Left ventricle myocardium superior (tissue), 1 donor: ENCODE measurements around the gene MAT2A. TPM values are rescaled to one million over a fixed set of nuclear protein-coding genes. Genes with fewer than 3 reads are reported as not detected.

Source experiments
- ATAC-seq: fragments of 200-7000 bp; cut with Tn5 transposase; one replicate; pipeline ENCODE4 v1.9.1; 2020; ENCODE audit warnings: mild to moderate bottlenecking, moderate library complexity
- DNase-seq: peaks from one replicate; pipeline ENCODE4 v3.0.0-alpha.2; 2020
- intact Hi-C: fragments of 100-400 bp; cut with micrococcal nuclease; formaldehyde crosslinking; loops from one replicate; pipeline ENCODE4 v1.11.0; 2022
- total RNA-seq: library from RNA; stranded (reverse); fragmentation: NEBNext Ultra II Directional; extraction: Animal tissue kit (Norgen Biotek cat#: 25700); gene quantifications from one replicate; pipeline ENCODE4 v1.2.1, GENCODE V29; 2021
- donor health status: DM: no; HTN: yes; CAD: no; lungs with severe emphysema.

Gene MAT2A
- total RNA-seq, 1 donor from 2014 or later: 130 TPM

- ATAC-seq: no peak
- intact Hi-C loops: no loop called here
- no peak for DNase-seq
Measured at GRCh38 chr2:85564144-85564563, 25.2 kb downstream of the MAT2A start.

DNA sequence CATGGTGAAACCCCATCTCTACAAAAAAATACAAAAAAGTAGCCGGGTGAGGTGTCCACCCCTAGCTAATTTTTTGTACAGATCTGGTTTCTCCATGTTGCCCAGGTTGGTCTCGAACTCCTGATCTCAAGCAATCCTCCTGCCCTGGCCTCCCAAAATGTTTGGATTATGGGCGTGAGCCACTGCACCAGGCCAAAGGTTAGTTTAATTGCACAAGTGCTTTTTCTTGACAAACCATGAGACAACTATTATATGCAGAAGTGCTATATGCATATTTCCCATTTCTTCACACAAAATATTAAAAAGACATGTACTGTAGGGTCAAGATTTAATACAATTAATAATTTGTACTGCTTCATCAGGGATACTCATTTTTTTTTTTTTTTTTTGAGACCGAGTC, 27.3 kb downstream of the MAT2A start:
- no peak for ATAC-seq
- intact Hi-C loops: no loop called here
- no peak for DNase-seq

DNA sequence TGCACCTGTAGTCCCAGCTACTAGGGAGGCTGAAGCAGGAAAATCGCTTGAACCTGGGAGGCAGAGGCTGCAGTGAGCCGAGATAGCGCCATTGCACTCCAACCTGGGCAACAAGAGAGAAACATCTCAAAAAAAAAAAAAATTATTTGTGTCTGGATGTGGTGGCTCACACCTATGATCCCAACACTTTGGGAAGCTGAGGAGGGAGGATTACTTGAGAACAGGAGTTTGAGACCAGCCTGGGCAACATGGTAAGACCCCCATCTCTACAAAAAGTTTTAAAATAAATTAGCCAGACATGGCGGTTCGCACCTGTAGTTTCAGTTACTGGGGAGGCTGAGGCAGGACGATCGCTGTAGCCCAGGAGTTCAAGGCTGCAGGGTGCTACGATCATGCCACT, 36.8 kb downstream of the MAT2A start:
- ATAC-seq: no peak
- intact Hi-C loops: no loop called here
- no peak for DNase-seq

DNA sequence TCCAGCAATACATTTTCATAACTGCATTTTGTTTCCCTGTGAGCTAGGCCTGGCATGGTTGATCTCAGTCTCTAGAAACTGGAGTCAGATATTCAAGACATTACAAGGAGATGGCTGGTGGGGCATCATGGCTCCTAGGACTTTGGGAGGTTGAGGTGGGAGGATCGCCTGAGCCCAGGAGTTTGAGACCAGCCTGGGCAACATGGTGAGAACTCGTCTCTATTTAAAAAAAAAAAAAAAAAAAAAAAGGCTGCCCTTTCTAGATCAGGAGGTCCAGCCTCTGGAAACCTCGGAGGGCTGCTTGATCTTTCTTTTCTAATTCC, 38.1 kb downstream of the MAT2A start:
- DNase-seq (no peak), ATAC-seq (no peak)
- intact Hi-C loops: no loop called here

GRCh38 chr2:85577386-85578242, 38.6 kb downstream of the MAT2A start, which contains the start of gene VAMP8:
VAMP8 (plus strand) TSS chr2:85577586; CDS start chr2:85577647, 61 bp downstream.
- peak; percentile 52 for DNase-seq
- intact Hi-C loops: no loop called here
- ATAC-seq: peak; percentile 49

GRCh38 chr2:85578243-85579180, 39.5 kb downstream of the MAT2A start:
- intact Hi-C loops: no loop called here
- DNase-seq: peak; percentile 74
- peak; percentile 68 for ATAC-seq

GRCh38 chr2:85579266-85579935, 40.4 kb downstream of the MAT2A start:
- intact Hi-C loops: no loop called here
- ATAC-seq (peak; percentile 31), DNase-seq (peak; percentile 44)

- intact Hi-C loops: no loop called here
- DNase-seq (no peak), ATAC-seq (no peak)
Measured at GRCh38 chr2:85580206-85580605, 41.2 kb downstream of the MAT2A start.

DNA sequence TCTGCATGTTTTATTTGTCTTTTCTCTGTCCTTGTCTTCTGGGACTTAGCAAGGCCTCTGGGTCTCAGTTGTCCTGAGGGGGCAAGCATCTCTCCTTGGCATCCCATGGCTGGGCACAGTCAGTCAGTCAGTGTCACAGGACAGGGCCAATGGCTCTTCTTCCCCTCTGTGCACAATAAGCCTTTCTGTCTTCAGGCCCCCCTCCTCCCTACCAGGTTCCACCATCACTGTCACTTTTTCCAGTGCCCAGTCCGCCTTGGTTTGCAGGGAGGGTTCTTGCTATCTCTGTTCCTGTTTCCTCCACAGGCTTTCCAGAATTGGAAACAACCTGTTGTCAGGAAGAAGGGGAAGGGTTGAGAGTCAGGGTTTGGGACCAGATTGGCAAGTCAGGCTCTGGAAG, 43.5 kb downstream of the MAT2A start:
- intact Hi-C loops: no loop called here
- ATAC-seq (no peak), DNase-seq (no peak)

DNA sequence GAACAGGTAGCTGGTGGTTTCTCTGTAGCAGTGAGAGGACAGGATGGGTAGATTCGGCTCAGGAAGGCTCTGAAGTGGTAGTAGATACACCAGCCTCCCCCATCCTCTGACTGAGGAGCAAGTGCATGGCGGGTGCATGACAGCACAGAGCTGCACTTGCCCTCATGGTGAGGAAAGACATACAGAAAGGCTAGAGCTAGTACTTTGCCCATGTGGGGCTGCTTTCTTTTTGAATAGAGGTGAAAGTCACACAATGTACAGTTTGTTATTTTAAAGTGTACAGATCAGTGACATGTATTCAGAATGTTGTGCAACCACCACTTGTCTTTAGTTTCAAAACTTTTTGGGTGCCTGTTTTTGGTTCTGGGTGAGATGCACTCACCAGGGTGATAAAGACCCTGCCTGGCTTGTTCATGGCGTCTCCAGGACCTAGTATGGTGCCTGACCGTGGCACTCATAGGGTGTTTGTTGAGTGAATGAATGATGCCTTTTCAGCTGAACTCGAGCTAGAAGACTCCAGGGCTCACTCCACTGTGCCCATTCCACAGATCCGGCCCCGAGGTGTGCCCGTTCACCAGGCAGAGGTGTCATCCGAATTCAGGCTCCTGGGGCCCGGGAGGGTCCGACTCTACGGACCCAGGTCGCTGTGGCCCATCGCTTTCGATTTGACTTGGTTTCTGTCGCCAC, 44.8 kb downstream of the MAT2A start:
- intact Hi-C loops: no loop called here
- no peak for ATAC-seq
- DNase-seq: no peak

DNA sequence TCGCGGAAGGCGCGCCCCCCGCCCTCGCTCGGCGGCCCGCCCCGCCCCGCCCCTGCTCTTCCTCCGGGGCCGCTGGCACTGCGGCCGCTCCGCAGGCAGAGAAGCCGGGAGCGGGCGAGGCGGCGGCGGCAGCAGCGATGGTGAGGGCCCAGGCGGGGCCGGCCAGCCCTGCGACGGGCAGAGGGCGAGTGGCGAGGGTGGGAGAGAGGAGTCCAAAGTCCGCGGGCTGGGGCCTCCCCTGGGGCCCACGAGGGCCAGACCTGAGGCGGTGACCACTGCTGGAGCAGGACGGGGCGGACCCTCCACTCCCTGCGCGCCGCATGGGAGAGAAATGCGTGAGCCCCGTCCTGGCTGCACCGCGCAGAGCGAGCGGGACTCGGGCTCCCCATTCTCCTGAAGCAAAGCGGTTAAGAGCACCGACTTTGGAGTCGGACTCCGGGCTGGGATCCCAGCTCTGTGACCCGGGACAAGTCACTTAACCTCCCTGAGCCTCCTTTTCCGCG, 45.4 kb downstream of the MAT2A start, which contains the start of gene VAMP5:
Gene VAMP5 (plus strand): TSS at position 78 of the 503 bp plus-strand sequence. CDS start 60 bp downstream, at position 138.
- peak; percentile 70 for ATAC-seq
- DNase-seq: peak; percentile 72
- intact Hi-C loops: no loop called here

DNA sequence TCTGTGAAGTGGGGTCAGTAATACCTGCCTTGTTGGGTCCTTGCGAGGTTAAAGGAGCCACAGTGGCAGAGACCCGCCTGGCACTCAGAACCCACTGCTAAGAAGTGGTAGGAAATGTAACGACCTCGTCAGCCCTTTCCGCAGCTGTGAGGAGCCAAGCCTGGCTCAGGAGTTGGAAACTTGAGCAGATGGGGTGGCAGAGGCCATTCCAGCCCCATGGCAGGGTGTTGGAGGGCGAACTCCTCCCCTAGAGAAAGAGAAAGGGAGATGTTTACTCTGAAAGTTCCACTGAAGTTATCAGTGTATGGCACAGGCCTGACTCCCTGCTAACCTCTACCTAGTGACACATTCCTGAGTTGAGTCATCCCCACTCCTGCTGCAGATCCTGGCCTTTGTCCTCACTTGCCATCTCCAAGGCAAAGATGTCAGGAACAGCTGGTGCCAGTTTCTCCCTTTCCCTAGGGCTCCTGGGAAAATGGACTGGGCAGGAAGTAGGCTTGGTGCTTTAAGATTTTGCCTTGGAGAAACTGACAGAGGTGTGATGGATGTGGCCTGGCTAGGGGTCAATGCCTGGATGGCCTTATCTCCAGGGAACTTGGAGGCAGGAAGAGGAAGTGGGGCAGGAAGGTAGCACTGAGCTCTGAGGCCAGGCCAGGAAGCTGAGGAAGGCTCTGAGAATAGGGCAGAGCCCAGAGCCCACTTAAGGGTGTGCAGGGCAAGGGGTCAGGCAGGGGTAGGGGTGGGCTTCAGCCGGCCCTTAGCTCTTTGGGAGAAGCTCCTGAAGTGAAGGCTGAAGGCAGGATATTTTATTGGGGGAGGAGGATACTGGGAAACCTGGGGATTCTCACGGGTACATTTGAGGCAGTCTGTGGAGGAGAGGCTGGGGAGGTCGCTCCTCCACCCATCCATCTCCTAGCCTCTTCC, 46.2 kb downstream of the MAT2A start:
- DNase-seq (no peak), ATAC-seq (peak; percentile 60)
- intact Hi-C loops: no loop called here

- intact Hi-C loops: no loop called here
Measured at GRCh38 chr2:85585781-85586105, 46.8 kb downstream of the MAT2A start.

DNA sequence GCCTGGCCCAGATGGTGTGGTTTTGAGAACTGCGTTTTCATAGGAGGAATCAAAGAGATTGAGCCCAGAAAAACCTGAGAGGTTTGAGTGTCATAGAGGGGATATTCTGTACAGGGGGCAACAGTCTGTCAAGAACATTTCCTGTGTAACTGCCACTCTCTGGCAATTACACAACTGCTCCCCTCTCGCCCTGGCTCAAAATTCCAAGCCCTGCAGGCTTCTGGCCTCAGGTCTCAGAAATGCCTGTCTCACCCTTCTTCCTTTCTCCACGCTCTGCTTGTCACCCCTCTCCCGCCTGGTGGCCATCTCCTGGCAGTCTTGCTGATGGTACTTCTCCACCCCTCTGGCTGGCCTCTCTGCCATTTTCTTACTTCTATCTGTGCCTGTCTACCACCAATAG, 49.3 kb downstream of the MAT2A start:
- DNase-seq: no peak
- no peak for ATAC-seq
- intact Hi-C loops: no loop called here

More at GRCh38 chr2:85585781-85586105, 46.8 kb downstream of the MAT2A start:
- DNase-seq (no peak), ATAC-seq (no peak)

- ATAC-seq: no peak
- DNase-seq: no peak
- intact Hi-C loops: no loop called here
Measured at GRCh38 chr2:85588645-85589044, 49.7 kb downstream of the MAT2A start.

DNA sequence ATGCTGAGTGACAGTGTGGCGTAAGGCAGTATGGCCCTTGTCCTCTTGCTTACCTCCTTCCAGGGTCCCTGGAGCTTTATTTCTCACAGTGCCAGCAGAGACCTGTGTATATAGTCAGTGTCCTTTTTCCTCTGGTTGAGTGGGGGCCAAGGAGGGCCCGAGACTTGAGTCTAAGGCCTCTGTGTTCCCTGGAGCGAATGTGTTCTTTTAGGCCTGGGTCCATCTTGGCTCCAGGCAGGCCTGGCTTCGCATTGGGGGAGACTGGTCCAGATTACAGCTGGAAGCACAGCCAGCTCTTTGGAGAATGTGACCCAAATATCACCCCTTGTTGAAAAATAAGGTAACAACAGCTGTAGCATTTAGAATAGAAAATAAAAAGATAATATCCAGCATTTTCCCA, 50.2 kb downstream of the MAT2A start:
- intact Hi-C loops: no loop called here
- DNase-seq: peak; percentile 66
- ATAC-seq: peak; percentile 35

GRCh38 chr2:85589982-85590791, 51.2 kb downstream of the MAT2A start:
- intact Hi-C loops: no loop called here
- peak; percentile 38 for ATAC-seq

More at GRCh38 chr2:85589982-85590791, 51.2 kb downstream of the MAT2A start:
- DNase-seq: peak; percentile 50
